Activated T-cell treated with anti-CD3 and anti-CD28 coated beads, Interleukin-2, amount 50 U/mL, for 72 hours (primary cell): Measurements from ENCODE around the gene RUNX2. TPM values are rescaled to one million over a fixed set of nuclear protein-coding genes. Genes with fewer than 3 reads are reported as not detected.

Experiments
- ATAC-seq, 2 donors: fragments of 150-1000 bp; cut with Tn5 transposase; replicated peaks in 1 of 2; 2 replicates each; pipeline ENCODE4 v1.10.0; 2021; ENCODE audit warnings: moderate library complexity in 2 of 2, mild to moderate bottlenecking in 1 of 2
- DNase-seq, 2 donors: peaks; one replicate each; pipeline ENCODE4 v3.0.0; 2021 to 2022; ENCODE audit warnings: mixed read lengths in 1 of 2
- H3K27ac Mint-ChIP-seq: one replicate; pipeline ENCODE4 v1.8.0; 2022; ENCODE audit warnings: mild to moderate bottlenecking, moderate library complexity, mixed read lengths
- H3K27me3 Mint-ChIP-seq: one replicate; pipeline ENCODE4 v1.8.0; 2022; ENCODE audit warnings: low read depth, mixed read lengths
- H3K36me3 Mint-ChIP-seq, 2 donors: one replicate each; pipeline ENCODE4 v1.8.0; 2022; ENCODE audit warnings: mixed read lengths in 2 of 2, mild to moderate bottlenecking in 1 of 2; ENCODE audit not compliant: insufficient read depth in 2 of 2
- H3K4me1 Mint-ChIP-seq: one replicate; pipeline ENCODE4 v1.8.0; 2022; ENCODE audit warnings: low read depth, mixed read lengths
- H3K4me3 Mint-ChIP-seq, 2 donors: one replicate each; pipeline ENCODE4 v1.8.0; 2022; ENCODE audit warnings: mild to moderate bottlenecking in 2 of 2, mixed read lengths in 2 of 2, moderate library complexity in 2 of 2
- H3K9me3 Mint-ChIP-seq, 2 donors: one replicate each; pipeline ENCODE4 v1.8.0; 2022; ENCODE audit warnings: mixed read lengths in 2 of 2
- total RNA-seq, 2 donors: library from RNA; stranded (reverse); gene quantifications; one replicate each; pipeline ENCODE4 v1.2.3, GENCODE V29; 2022

Gene RUNX2
- total RNA-seq, 2 donors from 2014 or later: 39.3 to 61.1 TPM

GRCh38 chr6:45514454-45515230, 186.5 kb downstream of the RUNX2 start:
- ATAC-seq: no peak
- DNase-seq: no peak
- H3K36me3 Mint-ChIP-seq: peaks cover 8 to 25% of the 10 kb centered on the region in 2 donors
- no peak overlapping the region for H3K4me3 Mint-ChIP-seq
- no peak overlapping the region for H3K27ac Mint-ChIP-seq
- peaks cover 6% of the 10 kb centered on the region for H3K4me1 Mint-ChIP-seq
- no peaks in the 10 kb centered on the region for H3K9me3 Mint-ChIP-seq
- no peaks in the 10 kb centered on the region for H3K27me3 Mint-ChIP-seq

- Mint-ChIP-seq H3K36me3 (peaks cover 8 to 20% of the 10 kb centered on the region in 2 donors), H3K4me3 (no peak overlapping the region), H3K4me1 (peaks cover 14% of the 10 kb centered on the region), H3K27me3 (no peaks in the 10 kb centered on the region), H3K27ac (no peak overlapping the region), H3K9me3 (no peaks in the 10 kb centered on the region)
- ATAC-seq (no peak), DNase-seq (no peak)
These were observed 190.0 kb downstream of the RUNX2 start for GRCh38 chr6:45518013-45518720.

GRCh38 chr6:45521226-45521625, 193.1 kb downstream of the RUNX2 start:
- H3K27me3 Mint-ChIP-seq: no peaks in the 10 kb centered on the region
- peaks cover 4 to 26% of the 10 kb centered on the region in 2 donors for H3K36me3 Mint-ChIP-seq
- no peaks in the 10 kb centered on the region for H3K9me3 Mint-ChIP-seq
- no peak overlapping the region for H3K4me3 Mint-ChIP-seq
- peak overlapping the region; percentile 93 for H3K27ac Mint-ChIP-seq
- peaks cover 14% of the 10 kb centered on the region for H3K4me1 Mint-ChIP-seq
- DNase-seq: no peak
- no peak for ATAC-seq

- H3K4me3 Mint-ChIP-seq: no peak overlapping the region
- H3K36me3 Mint-ChIP-seq: peaks cover 7 to 34% of the 10 kb centered on the region in 2 donors
- no peak for ATAC-seq
- no peak overlapping the region for H3K27ac Mint-ChIP-seq
- peaks cover 2 to 5% of the 10 kb centered on the region in 2 donors for H3K9me3 Mint-ChIP-seq
- no peak for DNase-seq
- no peaks in the 10 kb centered on the region for H3K27me3 Mint-ChIP-seq
- H3K4me1 Mint-ChIP-seq: peaks cover 14% of the 10 kb centered on the region
These were observed 194.4 kb downstream of the RUNX2 start for GRCh38 chr6:45522486-45522885.

GRCh38 chr6:45527210-45527609, 199.1 kb downstream of the RUNX2 start:
- Mint-ChIP-seq H3K9me3 (peaks cover 2 to 5% of the 10 kb centered on the region in 2 donors), H3K27me3 (no peaks in the 10 kb centered on the region), H3K4me3 (no peak overlapping the region), H3K27ac (peak overlapping the region; percentile 25), H3K36me3 (peaks cover 14 to 41% of the 10 kb centered on the region in 2 donors), H3K4me1 (no peaks in the 10 kb centered on the region)
- DNase-seq (no peak), ATAC-seq (no peak)

GRCh38 chr6:45531999-45532595, 204.0 kb downstream of the RUNX2 start:
- no peaks in the 10 kb centered on the region for H3K4me1 Mint-ChIP-seq
- no peak overlapping the region for H3K4me3 Mint-ChIP-seq
- H3K27me3 Mint-ChIP-seq: no peaks in the 10 kb centered on the region
- ATAC-seq: no peak
- DNase-seq: no peak
- H3K36me3 Mint-ChIP-seq: peaks cover 15 to 46% of the 10 kb centered on the region in 2 donors
- no peak overlapping the region for H3K27ac Mint-ChIP-seq
- H3K9me3 Mint-ChIP-seq: peaks cover 0 to 2% of the 10 kb centered on the region in 2 donors

GRCh38 chr6:45532721-45533210, 204.6 kb downstream of the RUNX2 start:
- Mint-ChIP-seq H3K4me3 (no peak overlapping the region), H3K36me3 (peaks cover 11 to 39% of the 10 kb centered on the region in 2 donors), H3K27ac (peak overlapping the region; percentile 25), H3K4me1 (no peaks in the 10 kb centered on the region), H3K9me3 (no peaks in the 10 kb centered on the region), H3K27me3 (no peaks in the 10 kb centered on the region)
- ATAC-seq (no peak), DNase-seq (no peak)

GRCh38 chr6:45533386-45533785, 205.3 kb downstream of the RUNX2 start:
- Mint-ChIP-seq H3K9me3 (no peaks in the 10 kb centered on the region), H3K4me3 (no peak overlapping the region), H3K4me1 (peaks cover 3% of the 10 kb centered on the region), H3K27ac (no peak overlapping the region), H3K36me3 (peaks cover 10 to 36% of the 10 kb centered on the region in 2 donors), H3K27me3 (no peaks in the 10 kb centered on the region)
- ATAC-seq (no peak), DNase-seq (no peak)

GRCh38 chr6:45535933-45536332, 207.8 kb downstream of the RUNX2 start:
- H3K4me3 Mint-ChIP-seq: no peak overlapping the region
- peaks cover 17% of the 10 kb centered on the region for H3K4me1 Mint-ChIP-seq
- no peaks in the 10 kb centered on the region for H3K9me3 Mint-ChIP-seq
- H3K27ac Mint-ChIP-seq: no peak overlapping the region
- H3K27me3 Mint-ChIP-seq: no peaks in the 10 kb centered on the region
- DNase-seq: no peak
- ATAC-seq: no peak
- H3K36me3 Mint-ChIP-seq: peaks cover 9 to 29% of the 10 kb centered on the region in 2 donors

- H3K4me3 Mint-ChIP-seq: no peak overlapping the region
- no peak overlapping the region for H3K27ac Mint-ChIP-seq
- H3K27me3 Mint-ChIP-seq: no peaks in the 10 kb centered on the region
- H3K4me1 Mint-ChIP-seq: peaks cover 21% of the 10 kb centered on the region
- ATAC-seq: no peak
- peaks cover 11 to 30% of the 10 kb centered on the region in 2 donors for H3K36me3 Mint-ChIP-seq
- DNase-seq: no peak
- H3K9me3 Mint-ChIP-seq: no peaks in the 10 kb centered on the region
These were observed 209.4 kb downstream of the RUNX2 start for GRCh38 chr6:45537539-45537938.

GRCh38 chr6:45538641-45539547, 210.8 kb downstream of the RUNX2 start:
- peak overlapping the region; percentile 17 for H3K27ac Mint-ChIP-seq
- H3K27me3 Mint-ChIP-seq: no peaks in the 10 kb centered on the region
- H3K4me1 Mint-ChIP-seq: peaks cover 34% of the 10 kb centered on the region
- H3K36me3 Mint-ChIP-seq: peaks cover 13 to 29% of the 10 kb centered on the region in 2 donors
- peak overlapping the region in 1 of 2 donors; percentile 36 for H3K4me3 Mint-ChIP-seq
- no peaks in the 10 kb centered on the region for H3K9me3 Mint-ChIP-seq
- DNase-seq (no peak), ATAC-seq (no peak)

GRCh38 chr6:45540375-45540920, 212.3 kb downstream of the RUNX2 start:
- DNase-seq (no peak), ATAC-seq (no peak)
- H3K4me1 Mint-ChIP-seq: peaks cover 37% of the 10 kb centered on the region
- H3K4me3 Mint-ChIP-seq: no peak overlapping the region
- no peaks in the 10 kb centered on the region for H3K27me3 Mint-ChIP-seq
- peaks cover 10 to 20% of the 10 kb centered on the region in 2 donors for H3K36me3 Mint-ChIP-seq
- H3K27ac Mint-ChIP-seq: peak overlapping the region; percentile 2
- no peaks in the 10 kb centered on the region for H3K9me3 Mint-ChIP-seq
